Measurements from ENCODE around the gene PSMA3. TPM values are rescaled to one million over a fixed set of nuclear protein-coding genes. Genes with fewer than 3 reads are reported as not detected.

PSMA3 gene
- total and polyA plus RNA-seq, 10 of the 15 experiments (the other 5 are each of a cell fraction or from before 2014, with no cell fraction given) = 142 to 936 (median 400) TPM

DNA sequence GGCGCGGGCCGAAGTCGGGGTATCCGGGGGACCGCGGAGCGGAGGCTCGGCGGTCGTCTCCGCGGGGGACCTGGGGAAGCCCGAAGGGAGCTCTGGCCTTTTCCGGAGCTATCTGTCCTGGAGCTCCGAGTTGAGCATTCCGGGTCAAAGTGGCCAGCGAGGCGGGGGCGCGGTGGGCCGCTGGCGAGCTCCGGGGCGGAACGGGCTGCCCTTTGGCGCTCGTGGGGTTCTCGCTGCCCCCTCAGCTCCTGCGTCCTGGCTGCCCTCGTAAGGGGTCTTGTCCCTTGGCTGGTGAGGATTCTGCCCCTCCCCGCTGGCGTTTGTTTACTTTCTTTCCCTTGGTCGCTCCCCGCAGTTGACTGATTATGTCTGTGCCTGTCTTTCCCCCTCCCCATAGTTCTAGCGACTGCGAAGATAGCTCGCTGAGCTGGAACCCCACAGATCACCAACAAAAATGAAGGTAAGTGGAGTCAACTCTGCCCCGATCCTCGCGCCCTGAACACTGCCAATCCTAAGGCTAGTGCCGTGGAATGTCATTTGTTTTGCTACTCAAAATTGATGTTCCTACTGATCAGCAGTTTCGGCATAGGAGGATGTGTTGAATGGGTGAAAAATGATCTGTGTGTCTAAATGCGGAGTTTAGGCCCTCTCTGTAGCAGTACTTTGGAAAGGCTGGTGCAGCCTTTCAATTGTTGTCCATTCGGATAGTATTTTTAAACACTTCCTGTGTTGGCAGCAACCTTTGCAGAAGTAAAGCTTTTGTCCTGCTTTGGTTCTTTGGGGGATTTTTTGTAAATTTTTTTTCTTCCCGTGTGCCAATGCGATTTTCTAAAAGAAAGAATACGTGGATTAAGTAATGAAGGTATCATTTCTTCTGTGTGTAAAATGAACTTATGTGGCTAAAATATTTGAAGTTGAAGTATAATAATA is 55.0 kb downstream of the PSMA3 start (continued):
- TF ChIP-seq, protein P1, sequence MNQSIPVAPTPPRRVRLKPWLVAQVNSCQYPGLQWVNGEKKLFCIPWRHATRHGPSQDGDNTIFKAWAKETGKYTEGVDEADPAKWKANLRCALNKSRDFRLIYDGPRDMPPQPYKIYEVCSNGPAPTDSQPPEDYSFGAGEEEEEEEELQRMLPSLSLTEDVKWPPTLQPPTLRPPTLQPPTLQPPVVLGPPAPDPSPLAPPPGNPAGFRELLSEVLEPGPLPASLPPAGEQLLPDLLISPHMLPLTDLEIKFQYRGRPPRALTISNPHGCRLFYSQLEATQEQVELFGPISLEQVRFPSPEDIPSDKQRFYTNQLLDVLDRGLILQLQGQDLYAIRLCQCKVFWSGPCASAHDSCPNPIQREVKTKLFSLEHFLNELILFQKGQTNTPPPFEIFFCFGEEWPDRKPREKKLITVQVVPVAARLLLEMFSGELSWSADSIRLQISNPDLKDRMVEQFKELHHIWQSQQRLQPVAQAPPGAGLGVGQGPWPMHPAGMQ (IDR thresholded peaks at IDR 0.05; ENCODE audit: borderline replicate concordance) = no peak
- TF ChIP-seq HDAC2 (IDR thresholded peaks at IDR 0.05) (no peak), SMAD1 (IDR thresholded peaks at IDR 0.05; ENCODE audit: low read depth, partially characterized antibody) (no peak), ETV6 (conservative IDR thresholded peaks at IDR 0.05 in 1 of 2, IDR thresholded peaks at IDR 0.05 in 1 of 2; ENCODE audit: borderline replicate concordance in 1 of 2, low read depth in 1 of 2) (no peak), EP300 (IDR thresholded peaks at IDR 0.05; ENCODE audit: borderline replicate concordance in 1 of 2, control insufficient read depth in 1 of 2, low read depth in 2 of 2, low read length in 2 of 2) (no peak), KDM1A (IDR thresholded peaks at IDR 0.05; ENCODE audit: borderline replicate concordance) (no peak), JUND (IDR thresholded peaks at IDR 0.05; ENCODE audit: low read depth, low read length) (no peak), PML (IDR thresholded peaks at IDR 0.05; ENCODE audit: low read length) (no peak), PAX8 (IDR thresholded peaks at IDR 0.05) (no peak), TCF12 (IDR thresholded peaks at IDR 0.05; ENCODE audit: low read depth, low read length) (no peak)

GRCh38 chr14:58301416-58301815 is 56.8 kb downstream of the PSMA3 start:
- ChIA-PET SMC1A (ENCODE audit: uncharacterized antibody, unreplicated experiment) (interaction anchor here (4.6 kb wide), 1 partner anchor 55 kb away, joined by 35 read pairs; the partner anchor contains the start of gene PSMA3), RAD21 (ENCODE audit: unreplicated experiment) (no interaction called here), CTCF (no interaction called here), POLR2A (interaction anchor here (0.6 kb wide), 1 partner anchor 77 kb away, joined by 3 read pairs; no protein-coding TSS in a partner anchor)
- ATAC-seq (no peak), DNase-seq (ENCODE audit: low read depth, low spot score) (no peak), FAIRE-seq (no peak)
- Histone ChIP-seq H4K20me1 (ENCODE audit: control insufficient read depth, insufficient read depth) (no peaks in the 10 kb centered on the region), H3K4me3 (no peak overlapping the region), H3K4me2 (ENCODE audit: control insufficient read depth, insufficient read depth) (no peak overlapping the region), H3K27me3 (replicated peaks in 1 of 2; ENCODE audit: control insufficient read depth in 2 of 2, insufficient read depth in 2 of 2, low read length in 1 of 2) (no peaks in the 10 kb centered on the region), H3K36me3 (ENCODE audit: control insufficient read depth in 2 of 2, insufficient read depth in 2 of 2, low read length in 1 of 2) (no peaks in the 10 kb centered on the region; a peak in 1 of 4 replicates), H3K79me2 (ENCODE audit: control insufficient read depth, insufficient read depth, low read length) (peaks cover 47% of the 10 kb centered on the region), H3K9ac (ENCODE audit: control insufficient read depth, insufficient read depth, low read length) (no peak overlapping the region), H3K27ac (ENCODE audit: control insufficient read depth, insufficient read depth) (no peak overlapping the region), H2AFZ (ENCODE audit: control insufficient read depth, low read depth, low read length) (no peak overlapping the region), H3K9me3 (replicated peaks; ENCODE audit: control insufficient read depth, insufficient read depth, low read length) (no peaks in the 10 kb centered on the region; the same call in 1 of the 3 replicates), H3K4me1 (ENCODE audit: control insufficient read depth, insufficient read depth, low read length) (0 out of 2 replicates have a peak, but pooled peaks cover 3% of the 10 kb centered on the region)
- intact Hi-C loops (cut with micrococcal nuclease; ENCODE audit: unreplicated experiment) (no loop called here), in situ Hi-C loops (cut with MboI) (no loop called here)
- WGBS (ENCODE audit: insufficient coverage, insufficient replicate concordance, low lambda C conversion rate, missing lambda C conversion rate) = 98% methylated on average over 3 of the region's 3 CpGs
- TF ChIP-seq CHD4 (IDR thresholded peaks at IDR 0.05) (no peak), TARDBP (IDR thresholded peaks at IDR 0.05; ENCODE audit: borderline replicate concordance) (no peak), NFYA (IDR thresholded peaks at IDR 0.05; ENCODE audit: borderline replicate concordance, low read depth, low read length) (no peak), YY1 (IDR thresholded peaks at IDR 0.05; ENCODE audit: low read depth, low read length) (no peak), ATF3 (IDR thresholded peaks at IDR 0.05; ENCODE audit: borderline replicate concordance, extremely low read depth, low read depth, low read length) (no peak)
- TF ChIP-seq, protein P2, sequence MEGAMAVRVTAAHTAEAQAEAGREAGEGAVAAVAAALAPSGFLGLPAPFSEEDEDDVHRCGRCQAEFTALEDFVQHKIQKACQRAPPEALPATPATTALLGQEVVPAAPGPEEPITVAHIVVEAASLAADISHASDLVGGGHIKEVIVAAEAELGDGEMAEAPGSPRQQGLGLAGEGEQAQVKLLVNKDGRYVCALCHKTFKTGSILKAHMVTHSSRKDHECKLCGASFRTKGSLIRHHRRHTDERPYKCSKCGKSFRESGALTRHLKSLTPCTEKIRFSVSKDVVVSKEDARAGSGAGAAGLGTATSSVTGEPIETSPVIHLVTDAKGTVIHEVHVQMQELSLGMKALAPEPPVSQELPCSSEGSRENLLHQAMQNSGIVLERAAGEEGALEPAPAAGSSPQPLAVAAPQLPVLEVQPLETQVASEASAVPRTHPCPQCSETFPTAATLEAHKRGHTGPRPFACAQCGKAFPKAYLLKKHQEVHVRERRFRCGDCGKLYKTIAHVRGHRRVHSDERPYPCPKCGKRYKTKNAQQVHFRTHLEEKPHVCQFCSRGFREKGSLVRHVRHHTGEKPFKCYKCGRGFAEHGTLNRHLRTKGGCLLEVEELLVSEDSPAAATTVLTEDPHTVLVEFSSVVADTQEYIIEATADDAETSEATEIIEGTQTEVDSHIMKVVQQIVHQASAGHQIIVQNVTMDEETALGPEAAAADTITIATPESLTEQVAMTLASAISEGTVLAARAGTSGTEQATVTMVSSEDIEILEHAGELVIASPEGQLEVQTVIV (IDR thresholded peaks at IDR 0.05; ENCODE audit: borderline replicate concordance, partially characterized antibody) = no peak
- BruUV-seq (replicated peaks) = no TSS peak
